GM19372 (cell line): ENCODE measurements around the gene TM2D3.

Experiments used
- ATAC-seq: cut with Tn5 transposase; IDR thresholded peaks from one replicate; pipeline ENCODE4 v1.9.1; 2021; ENCODE audit warnings: mild to moderate bottlenecking, low read depth, moderate library complexity; ENCODE audit not compliant: unreplicated experiment

TM2D3 gene

DNA sequence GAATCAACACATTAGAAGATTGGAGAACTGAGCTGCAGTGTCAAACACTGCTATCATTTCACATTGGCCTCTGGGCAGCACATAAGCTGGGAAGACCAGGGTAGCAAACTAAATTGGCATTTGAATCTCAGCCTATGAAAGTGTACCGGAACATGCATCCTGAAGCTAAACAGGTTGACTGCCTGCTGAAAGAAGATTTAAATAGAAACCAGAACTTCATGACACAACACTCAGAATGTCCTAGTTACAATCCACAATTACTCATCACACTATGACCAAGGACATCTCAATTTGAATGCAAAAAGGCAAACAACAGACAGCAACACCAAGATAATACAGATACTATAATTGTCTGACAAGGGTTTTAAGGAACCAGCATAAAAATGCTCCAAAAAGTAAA, 26.2 kb downstream of the TM2D3 start:
- no peak for ATAC-seq

DNA sequence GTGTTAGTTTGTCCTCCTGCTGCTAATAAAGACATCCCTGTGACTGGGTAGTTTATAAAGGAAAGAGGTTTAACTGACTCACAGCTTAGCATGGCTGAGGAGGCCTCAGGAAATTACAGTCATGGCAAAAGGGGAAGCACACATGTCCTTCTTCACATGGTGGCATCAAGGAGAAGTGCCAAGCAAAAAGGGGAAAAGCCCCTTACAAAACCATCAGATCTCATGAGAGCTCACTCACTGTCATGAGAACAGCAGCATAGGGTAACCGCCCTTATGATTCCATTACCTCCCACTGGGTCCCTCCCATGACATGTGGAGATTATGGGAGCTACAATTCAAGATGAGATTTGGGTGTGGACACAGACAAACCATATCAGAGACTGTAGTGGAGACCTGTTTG, 27.0 kb downstream of the TM2D3 start:
- ATAC-seq = no peak

DNA sequence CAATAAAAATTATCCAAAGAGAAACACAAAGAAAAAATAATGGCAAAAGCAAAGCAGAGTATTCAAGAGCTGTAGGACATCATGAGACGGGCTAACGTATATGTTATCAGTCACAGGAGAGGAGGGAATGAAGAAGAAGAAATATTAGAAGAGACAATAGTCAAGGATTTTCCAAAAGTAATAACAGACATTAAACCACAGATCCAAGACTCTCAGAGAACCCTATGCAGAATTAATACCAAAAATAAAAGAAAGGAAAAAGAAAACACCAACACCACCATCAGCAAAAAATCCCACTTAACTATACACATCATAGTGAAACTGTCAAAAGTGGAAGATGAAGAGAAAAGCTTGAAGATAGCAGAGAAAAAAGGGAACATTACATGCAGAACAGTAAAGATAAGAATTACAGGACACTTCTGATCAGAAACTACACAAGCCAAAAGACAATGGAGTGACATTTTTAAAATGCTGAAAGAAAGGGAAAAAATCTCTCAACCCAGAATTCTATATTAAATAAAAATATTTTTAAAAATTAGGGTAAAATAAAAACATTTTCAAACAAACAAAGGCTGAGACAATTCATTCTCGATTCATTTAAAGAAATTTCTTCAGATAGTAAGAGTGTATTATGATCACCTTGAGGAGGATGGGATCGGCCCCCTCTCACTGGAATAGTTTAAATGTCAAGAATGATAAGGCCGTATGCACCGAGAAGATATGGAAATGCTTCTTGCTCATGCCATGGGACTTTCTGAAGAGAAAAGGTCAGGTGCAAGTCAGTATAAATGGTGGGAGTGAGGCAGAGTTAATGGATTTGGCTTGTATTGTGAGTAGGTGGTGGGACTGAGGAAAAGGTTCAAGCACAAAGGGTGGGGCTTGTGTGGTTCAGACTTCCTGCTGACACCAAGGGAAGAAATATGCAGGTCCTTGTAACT, 28.5 kb downstream of the TM2D3 start:
- ATAC-seq = no peak

DNA sequence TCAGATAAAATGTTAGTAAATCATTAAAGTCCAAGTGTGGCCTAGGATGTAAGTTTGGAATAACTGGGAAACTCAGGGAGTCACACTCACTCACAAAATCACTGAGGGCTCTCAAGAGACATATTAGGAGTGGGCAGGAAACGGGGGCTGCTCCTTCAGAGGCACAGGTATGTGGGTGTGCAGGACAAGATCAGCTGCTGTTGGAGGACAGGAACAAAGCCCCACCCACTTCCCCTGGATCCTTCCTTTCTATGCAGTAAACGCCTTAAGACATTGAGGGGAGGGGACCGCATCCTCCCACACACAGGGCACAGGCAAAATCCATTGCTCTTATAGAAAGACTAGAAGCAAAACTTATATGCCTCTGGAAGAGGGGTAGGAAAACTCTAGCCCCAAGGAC, 30.2 kb downstream of the TM2D3 start:
- ATAC-seq = no peak

DNA sequence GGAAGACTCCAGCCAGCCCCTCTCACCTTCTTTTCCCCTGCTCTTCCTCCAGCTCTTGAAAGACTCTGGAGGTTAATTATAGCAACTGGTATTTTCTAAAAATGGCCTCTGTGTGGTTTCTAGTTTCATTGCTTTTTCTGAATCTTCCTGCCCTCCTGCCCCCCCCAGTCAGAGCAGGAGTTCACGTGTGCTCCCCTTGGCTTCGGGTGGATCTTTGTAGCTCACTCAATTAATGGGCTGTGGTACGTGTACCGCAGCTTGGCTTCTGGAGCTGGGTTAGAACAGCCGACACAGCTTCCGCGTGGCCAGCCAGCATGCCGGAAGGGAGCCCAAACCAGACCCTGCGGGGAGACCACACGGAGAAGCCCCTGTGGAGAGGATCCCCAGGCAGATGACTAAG, 31.5 kb downstream of the TM2D3 start:
- ATAC-seq = no peak

DNA sequence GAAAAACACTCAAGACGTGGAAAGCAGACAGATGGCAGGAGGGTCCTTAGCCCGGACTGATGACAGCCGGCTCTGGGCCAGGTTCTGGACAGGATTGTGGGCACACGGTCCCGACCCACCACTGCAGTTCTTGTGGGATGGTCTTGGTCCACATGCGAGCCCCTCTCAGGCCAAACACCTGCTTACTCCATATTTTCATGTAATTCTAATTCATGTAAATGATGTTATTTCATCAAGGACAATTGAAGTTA, 32.6 kb downstream of the TM2D3 start:
- no peak for ATAC-seq

DNA sequence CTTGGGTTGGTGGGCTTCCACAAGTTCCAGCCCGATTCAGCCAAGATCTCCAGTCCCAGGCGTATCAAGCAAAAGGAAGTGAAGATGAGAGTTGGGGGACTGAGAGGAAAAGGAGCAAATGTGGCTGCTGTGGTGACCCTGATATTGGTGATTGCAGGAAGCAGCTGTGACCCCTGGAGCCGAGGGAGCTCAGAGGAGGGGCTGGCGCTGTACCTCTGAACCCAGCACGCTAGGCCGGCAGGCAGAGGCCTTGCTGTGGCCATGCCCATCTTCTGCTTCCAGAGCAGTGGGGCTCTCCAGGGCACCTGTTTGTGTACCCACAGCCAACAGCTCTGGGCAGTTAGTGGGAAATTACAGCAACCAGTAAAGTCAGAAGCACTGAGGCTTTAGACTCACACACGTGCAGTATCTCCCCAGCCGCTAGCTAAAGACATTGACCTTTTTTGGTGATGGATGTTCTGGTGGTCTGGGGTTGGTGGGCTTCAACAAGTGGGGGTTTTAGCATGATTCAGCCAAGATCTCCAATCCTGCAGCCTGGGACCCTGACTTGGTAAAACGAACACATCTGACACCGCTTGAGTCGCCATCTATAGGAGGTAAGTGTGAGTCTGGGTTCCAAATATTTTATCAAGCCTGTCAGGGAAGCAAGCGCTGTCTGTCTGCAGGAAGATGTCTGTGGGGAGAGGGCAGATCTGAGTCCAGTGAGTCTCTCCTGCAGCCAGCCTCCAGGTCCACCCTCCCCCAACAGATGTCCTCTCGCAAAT, 33.1 kb downstream of the TM2D3 start:
- ATAC-seq = no peak

DNA sequence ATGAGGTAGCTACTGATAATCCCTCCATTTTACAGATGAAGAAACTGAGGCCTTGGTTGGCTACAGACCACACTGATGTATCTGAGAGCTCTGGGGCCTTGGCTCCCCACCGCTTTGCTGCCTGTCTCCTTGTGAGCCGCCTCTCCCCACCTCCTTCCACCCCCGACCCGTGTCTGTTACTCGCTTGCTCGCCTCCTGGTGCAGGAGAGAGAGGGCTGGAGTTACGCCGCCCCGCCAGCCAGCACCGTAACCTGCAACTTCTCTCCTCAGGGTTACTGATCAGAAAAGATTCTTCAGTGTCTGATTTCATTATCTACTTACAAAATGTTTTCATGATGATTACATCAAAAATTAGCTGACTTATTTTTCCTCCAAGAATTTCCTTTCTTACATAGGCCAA, 34.1 kb downstream of the TM2D3 start:
- no peak for ATAC-seq

DNA sequence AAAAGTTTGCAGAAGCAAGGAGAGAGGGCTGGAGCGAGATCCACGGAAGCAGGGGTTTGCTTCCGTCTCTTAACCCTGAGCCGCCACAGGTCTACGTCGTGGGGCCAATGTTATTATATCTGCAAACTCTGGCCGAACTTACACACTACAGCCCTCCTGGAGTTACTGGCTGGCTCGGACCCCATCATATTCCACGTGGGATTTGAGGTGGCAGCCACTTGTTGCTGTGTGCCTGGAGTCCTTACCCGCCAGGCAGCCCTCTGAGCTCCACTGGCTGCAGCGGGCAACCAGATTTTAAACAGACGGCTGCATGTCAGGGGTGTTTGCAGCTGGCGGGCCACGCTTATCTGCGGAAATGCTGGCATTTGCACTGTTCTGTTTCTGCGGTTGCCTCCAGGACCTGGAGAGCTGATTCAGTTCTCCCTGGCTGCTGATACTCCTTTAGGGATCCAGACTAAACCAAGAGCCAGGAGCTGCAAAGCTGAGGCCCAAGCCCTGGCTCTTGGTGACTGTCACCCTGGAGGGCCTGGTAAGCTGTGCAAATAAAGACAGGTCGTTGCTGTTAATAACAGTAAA, 34.7 kb downstream of the TM2D3 start:
- no peak for ATAC-seq

DNA sequence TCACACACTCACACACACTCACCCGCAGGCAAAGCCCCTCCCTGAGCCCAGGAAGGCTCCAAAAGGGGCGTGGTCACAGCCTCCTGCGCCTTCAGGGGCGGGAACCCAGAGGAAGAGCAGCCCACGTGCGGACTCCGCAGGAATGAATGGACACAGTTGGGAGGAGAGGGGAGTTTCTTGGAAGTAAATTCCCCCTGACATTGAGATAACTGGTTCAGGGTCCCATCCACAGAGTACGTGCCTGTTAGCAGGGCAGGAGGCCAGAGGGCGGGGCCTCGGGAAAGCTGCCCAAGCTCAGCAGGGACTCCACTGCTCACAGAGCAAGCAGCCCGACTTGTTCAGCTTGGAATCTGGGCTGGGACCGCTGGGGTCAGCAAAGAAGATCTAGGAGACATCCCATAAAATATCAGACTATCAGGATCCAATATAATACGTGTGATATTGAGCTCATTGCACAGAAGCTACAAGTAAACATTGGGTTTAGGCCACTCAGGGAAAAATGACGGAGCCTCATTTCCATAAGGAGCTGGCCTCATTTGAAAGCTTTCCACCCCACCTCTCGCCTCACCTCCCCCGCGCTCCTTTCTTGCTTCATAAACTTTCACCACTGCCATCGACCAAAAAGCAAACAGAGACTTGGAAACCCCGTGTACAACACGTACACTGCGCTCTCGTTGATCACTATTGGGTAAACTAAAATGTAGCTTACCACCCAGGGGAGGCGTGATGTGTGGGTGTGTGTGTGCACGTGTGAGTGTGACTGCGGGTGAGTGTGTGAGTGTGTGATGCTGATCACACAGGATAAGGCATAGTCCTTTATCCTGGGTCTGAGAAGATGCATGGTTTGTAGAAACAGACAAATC, 36.0 kb downstream of the TM2D3 start:
- ATAC-seq = no peak

DNA sequence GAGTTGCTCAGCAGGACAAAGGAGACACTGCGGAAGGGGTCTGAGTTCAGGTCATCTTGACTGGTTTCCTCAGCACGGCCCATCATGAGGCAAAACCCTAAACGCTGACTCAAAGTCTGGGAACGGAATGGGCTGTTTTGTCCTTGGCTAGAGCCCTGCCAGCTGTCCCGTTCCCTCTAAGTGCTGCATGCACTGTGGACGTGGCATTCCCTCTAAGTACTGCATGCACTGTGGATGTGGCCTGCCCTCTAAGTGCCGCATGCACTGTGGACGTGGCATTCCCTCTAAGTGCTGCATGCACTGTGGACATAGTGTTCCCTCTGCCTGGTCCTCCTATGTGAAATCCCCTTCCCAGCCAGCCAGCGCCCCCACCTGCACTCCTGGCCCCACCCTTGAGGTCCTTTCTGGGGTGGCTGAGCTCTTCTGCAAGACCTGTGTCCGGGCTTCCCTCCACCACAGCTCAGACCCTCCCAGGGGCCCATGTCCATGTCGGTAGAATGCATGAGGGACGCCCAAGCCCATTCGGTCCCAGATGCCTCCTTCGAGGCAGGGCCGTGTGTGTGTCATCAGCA, 36.7 kb downstream of the TM2D3 start:
- no peak for ATAC-seq

DNA sequence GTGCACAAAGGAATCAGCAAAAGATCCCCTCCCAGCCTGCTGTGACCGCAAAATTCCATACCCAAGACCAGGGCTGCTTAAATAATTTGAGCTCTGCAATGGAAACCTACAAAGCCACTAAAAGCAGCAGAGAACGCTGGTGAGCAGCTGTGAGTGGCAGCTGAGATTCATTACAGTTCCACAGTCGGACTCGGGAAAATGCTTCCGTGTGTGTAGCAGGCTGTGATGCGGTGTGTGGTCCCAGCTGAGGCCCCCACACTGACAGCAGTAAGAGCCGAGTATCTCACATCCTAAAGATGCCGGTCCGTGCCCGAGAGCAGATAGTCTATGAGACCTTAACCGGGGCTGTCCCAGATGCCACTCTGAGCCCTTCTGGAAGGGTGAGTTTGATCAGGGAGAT, 37.4 kb downstream of the TM2D3 start:
- no peak for ATAC-seq

DNA sequence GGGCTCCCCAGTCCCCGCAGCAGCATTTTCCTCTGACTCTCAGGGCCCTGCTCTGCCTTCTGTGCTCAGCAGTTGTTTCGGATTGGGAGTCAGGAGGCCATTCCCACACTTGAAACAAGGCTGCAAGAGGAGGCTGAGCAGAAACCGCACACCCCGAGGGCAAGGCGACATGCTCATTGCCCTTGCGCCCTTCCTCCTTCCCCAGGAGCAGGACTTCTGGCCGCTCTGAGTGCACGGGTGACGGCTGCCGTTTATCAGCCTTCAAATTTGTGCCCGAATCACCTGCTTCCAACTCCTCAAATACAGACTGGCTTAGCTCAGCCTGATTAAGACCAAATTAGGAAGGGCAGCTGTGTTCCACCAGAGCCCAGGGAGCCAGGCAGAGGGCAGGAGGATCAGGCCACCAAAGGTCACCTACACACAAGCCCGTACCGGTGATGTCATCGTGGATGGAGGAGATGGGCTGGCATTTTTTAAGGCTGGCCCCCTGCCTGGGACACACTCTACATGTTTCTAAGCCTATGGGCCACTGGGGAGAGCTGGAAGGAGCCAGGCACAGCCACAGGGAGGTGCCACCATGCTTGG, 38.1 kb downstream of the TM2D3 start:
- no peak for ATAC-seq

DNA sequence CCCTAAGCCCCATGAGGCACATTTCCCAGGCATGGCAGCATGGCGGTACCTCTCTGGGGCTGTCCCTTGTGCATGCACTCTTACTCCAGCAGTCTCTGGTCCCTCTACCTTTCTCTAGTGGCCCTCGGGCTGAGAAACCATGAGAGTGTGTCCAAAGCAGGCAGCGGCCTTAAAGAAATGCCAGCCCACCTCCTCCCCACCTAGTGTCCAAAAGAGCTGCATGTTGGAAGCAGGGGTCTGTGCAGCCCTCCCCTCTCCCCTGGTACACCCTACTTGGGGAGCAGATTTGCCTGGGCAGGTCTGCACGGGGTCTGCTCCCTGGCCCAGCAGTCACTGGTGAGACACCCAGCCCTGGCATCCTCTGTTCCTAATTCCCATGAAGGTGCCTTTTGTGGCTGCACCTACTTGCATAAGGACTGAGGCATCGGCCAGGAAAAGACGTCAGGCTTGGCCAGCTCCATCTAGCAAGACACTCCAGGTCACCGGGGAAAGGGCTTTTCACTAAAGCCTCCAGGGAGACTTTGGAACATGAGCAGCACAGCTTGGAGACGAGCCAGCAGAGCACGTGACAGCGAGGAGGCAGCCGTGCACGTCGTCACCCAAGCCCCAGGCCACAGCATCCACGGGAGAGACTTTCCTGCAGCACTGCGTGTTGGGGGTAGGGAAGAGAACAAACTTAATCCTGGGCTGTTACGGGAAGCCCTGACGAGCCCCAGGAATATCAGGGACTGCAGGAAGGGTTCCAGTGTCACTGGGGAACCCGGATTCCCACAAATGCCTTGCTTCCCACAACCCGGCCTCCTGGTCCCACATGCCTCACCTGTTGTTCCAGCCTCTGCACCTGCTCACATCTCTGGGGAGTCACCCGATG, 38.8 kb downstream of the TM2D3 start:
- ATAC-seq = no peak

DNA sequence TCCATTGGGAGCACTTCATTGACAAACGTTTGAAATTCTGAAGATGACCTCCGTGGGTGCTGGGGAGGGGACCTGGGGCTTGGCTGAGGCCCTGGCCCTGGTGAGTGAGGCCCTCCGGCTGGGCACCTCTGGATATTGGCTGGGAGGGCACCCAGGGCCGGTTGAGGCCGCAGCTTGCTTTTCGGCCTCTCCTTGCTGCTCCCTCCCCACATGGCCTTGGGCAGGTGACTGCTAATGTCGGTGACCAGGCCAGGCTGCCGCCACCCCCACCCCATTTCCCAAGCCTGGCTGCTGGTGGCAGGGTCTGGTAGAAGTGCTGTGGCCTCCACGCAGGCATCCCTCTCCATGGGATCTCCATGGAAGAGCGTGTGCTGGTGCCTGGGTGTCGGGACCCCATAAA, 39.5 kb downstream of the TM2D3 start:
- ATAC-seq = no peak

DNA sequence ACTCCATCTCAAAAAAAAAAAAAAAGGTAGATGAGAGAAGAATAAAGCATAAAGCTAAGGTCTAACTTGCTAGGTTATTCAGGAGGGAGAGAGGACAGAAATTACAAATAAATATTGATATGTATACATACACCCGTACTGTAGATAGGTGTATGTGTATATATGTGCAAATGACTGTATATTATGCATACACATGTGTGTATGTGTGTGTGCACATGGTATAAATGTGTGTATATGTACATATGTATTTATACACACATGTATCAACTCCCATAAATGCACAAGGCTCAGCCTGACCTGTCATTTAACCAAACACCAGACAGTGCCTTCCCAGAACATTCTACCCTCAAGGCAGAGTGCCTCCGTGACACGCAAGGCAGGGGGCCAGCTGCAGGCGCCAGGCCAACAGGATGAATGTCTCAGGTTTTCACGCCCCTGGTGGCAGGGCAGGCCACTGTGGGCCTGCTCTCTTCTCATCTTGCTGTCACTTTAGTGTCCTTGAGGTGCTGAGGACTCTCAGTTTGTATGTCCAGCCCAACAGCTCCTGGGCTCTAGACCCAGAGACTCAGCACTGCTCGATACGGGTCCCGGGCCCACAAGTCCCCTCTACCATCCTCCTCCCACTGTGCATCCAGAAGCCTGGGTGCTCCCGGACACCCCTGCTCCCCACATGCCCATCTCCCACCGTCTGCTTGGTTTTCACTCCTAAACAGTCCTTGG, 40.4 kb downstream of the TM2D3 start:
- ATAC-seq = no peak

DNA sequence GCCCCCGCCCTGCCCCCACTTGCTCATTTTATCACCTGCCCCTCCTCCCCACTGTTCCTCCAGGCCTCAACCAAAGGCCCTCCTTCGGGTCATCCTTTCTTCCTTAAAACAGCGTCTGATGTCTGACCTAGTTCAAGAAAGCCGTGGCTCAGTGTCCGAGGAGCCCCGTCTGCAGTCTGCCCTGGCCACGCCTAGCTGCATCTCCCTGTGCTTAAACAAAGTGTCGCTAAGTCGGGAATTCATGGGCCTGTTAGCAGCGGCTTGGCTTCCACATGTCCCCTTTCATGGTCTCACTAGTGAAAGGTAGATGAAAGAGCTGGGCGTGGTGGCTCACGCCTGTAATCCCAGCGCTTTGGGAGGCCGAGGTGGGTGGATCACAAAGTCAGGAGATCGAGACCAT, 41.2 kb downstream of the TM2D3 start:
- no peak for ATAC-seq

DNA sequence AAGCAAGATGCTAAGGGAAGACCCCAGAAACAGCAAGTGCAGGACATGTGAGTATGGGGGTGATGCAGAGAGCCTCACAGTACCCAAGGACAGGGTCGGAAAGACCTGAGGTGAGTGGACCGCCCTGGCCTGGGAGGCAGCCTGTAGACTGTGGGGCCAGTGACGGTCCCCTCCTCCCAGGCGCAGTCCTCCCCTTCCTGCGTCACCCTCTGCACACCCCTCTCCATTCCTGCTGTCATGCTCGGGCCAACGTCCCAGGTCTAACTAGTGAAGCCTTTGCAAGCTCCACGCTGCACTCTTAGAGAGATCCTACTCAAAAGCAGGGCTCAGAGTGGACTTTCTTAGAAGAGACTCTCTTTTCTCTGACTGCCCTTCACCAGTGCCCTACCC, 41.6 kb downstream of the TM2D3 start:
- ATAC-seq = no peak
